CD1c-positive myeloid dendritic cell (primary cell): Measurements from ENCODE around the gene CEACAM19.
"Not testable (repeated sequence)": the region's sequence is repeated elsewhere in the genome, so short reads cannot be mapped to it uniquely, and the experiment has no call there.

ENCODE experiments used
- DNase-seq: peaks from one replicate; pipeline ENCODE4 v3.0.0-alpha.2; 2016; ENCODE audit errors: extremely low spot score

CEACAM19 gene

GRCh38 chr19:44701228-44701627 is 29.9 kb downstream of the CEACAM19 start:
- no peak for DNase-seq

DNA sequence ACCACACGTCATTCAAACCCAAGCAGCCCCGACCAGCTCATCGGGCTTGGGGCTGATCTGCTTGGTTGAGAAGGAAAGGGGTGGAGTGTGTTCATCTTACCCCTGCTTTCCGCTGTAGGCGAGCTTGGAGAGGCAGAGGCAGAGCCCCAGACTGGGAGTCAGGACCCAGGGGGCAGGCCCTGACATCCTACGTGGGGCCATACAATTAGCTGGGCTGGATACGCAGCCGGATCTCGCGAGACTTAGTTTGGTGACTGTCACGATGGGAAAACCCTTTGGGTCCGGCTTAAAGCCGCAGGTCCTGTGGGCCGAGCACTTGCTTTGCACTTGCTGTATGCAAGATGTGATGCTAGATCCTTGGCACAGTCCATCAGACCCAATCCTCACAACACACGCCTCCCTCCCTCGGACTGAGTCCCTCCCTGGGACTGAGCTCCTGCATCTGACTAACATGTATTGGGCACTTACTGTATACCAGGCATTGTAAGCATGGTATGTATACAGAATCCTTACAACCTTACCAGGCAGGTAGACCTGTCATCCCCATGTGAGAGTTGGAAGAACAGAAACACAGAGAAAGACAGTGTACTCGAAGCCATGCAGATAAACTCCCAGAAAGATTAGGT is 31.4 kb downstream of the CEACAM19 start:
- DNase-seq = no peak

- DNase-seq = no peak
Measured at GRCh38 chr19:44703336-44704078, 32.2 kb downstream of the CEACAM19 start.

GRCh38 chr19:44704982-44705381 is 33.7 kb downstream of the CEACAM19 start:
- no peak for DNase-seq

- no peak for DNase-seq
Measured at GRCh38 chr19:44705502-44706010, 34.3 kb downstream of the CEACAM19 start.

- no peak for DNase-seq
Measured at GRCh38 chr19:44706506-44707236, 35.4 kb downstream of the CEACAM19 start.

- no peak for DNase-seq
Measured at GRCh38 chr19:44707794-44708193, 36.5 kb downstream of the CEACAM19 start.

DNA sequence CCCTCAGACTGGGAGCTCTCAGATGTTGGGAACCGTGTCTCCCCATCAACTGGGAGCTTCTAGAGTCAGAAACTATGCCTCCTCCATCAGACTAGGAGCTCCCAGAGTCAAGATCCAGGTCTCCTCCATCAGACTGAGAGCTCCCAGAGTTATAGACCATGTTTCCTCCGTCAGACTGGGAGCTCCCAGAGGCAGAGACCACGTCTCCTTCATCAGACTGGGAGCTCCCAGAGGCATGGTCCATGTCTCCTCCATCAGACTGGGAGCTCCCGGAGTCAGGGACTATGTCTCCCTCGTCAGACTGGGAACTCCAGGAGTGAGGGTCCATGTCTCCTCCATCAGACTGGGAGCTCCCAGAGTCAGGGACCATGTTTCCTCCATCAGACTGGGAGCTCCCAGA is 37.7 kb downstream of the CEACAM19 start:
- no peak for DNase-seq

DNA sequence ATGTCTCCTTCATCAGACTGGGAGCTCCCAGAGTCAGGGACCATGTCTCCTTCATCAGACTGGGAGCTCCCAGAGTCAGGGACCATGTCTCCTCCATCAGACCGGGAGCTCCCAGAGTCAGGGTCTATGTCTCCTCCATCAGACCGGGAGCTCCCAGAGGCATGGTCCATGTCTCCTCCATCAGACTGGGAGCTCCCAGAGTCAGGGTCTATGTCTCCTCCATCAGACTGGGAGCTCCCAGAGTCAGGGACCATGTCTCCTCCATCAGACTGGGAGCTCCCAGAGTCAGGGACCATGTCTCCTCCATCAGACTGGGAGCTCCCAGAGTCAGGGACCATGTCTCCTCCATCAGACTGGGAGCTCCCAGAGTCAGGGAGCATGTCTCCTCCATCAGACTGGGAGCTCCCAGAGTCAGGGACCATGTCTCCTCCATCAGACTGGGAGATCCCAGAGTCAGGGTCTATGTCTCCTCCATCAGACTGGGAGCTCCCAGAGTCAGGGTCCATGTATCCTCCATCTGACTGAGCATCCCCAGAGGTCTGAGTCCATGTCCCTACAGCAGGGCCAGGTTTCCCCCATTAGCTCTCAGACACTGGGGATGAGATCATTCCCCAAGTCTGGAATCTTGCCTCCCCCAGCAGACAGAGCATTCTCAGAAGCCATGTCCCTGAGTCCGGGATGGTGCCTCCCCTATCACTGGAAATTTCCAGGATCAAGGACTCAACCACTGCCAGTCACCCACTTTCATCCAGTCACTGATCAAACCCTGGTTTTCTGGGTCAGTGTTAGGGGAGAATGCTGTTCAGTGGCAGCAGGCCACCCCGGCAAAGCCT is 38.4 kb downstream of the CEACAM19 start:
- DNase-seq = not testable (repeated sequence)

- no peak for DNase-seq
Measured at GRCh38 chr19:44710483-44710882, 39.2 kb downstream of the CEACAM19 start.

- no peak for DNase-seq
Measured at GRCh38 chr19:44712864-44713515, 41.7 kb downstream of the CEACAM19 start.

DNA sequence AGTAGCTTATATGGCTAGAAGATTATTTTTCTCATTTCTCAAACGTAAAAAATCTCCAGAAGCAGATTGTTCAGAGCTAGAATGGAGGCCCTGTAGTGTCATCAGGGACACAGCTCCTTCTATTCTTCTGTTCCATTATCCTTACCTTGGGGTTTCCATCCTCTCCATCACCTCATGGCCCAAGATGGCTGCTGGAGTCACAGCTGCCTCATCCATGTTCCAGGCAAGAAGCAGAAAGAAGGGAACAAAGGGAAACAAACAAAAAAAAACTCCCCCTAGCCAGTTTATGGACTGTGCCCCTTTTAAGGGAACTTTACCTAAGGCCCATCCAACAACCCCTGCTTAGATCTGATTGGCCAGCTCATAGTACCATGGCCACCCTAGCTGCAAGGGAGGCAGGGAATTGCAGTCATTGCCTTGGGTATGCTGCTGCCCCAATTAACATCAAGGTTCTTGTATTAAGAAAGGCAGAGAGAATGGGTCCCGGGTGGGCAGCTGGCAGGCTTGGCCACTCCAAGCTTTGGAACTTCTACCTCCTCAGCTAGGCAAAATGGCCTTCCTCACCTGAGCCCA is 43.4 kb downstream of the CEACAM19 start:
- DNase-seq = no peak

DNA sequence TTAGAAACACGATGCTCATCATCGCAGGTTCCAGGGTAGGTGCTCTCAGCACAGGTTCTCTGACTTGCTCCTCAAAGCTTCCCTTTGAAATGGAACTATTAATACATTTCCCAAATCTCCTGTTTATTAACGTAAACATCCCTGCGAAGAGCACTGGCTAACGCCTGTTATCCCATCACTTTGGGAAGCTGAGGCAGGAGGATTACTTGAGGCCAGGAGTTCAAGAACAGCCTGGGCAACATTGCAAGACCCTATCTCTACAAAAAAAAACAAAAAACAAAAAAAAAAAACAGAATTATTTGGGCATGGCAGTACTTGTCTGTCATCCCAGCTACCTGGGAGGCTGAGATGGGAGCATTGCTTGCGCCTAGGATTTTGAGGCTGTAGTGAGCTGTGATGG is 46.3 kb downstream of the CEACAM19 start:
- no peak for DNase-seq

GRCh38 chr19:44718441-44719261 is 47.4 kb downstream of the CEACAM19 start:
- peak; percentile 29 for DNase-seq

- DNase-seq = no peak
Measured at GRCh38 chr19:44719262-44719701, 48.0 kb downstream of the CEACAM19 start.

DNA sequence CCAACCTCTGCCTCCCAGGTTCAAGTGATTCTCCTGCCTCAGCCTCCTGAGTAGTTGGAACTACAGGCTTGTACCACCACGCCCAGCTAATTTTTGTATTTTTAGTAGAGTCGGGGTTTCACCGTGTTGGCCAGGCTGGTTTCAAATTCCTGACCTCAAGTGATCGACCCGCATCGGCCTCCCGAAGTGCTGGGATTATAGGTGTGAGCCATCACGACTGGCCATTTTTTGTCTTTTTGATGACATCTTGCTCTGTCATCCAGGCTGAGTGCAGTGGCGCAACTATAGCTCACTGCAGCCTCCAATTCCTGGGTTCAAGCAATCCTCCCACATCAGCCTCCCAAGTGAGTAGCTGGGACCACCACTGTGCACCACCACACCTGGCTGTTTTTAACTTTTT is 49.1 kb downstream of the CEACAM19 start:
- not testable (repeated sequence) for DNase-seq

- DNase-seq = no peak
Measured at GRCh38 chr19:44720945-44721344, 49.7 kb downstream of the CEACAM19 start.

DNA sequence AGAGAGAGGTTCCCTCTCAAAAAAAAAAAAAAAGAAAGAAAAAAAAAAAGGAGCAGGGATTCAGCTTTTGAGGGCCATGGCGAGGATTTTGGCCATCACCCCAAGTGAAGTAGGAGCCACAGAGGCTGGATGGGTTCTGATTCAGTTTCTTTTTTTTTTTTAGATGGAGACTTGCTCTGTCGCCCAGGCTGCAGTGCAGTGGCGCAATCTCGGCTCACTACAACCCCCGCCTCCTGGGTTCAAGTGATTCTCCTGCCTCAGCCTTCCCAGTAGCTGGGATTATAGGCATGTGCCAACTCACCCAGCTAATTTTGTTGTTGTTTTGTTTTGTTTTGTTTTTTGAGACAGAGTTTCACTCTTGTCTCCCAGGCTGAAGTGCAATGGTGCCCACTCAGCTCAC is 50.1 kb downstream of the CEACAM19 start:
- not testable (repeated sequence) for DNase-seq

GRCh38 chr19:44722131-44723121 is 51.1 kb downstream of the CEACAM19 start:
- peak; percentile 85 for DNase-seq
